T-helper 17 cell (primary cell): ENCODE data around the gene TMEM145. TPM values are rescaled to one million over a fixed set of nuclear protein-coding genes. Genes with fewer than 3 reads are reported as not detected.
A peak's percentile ranks its signal among the peaks of the same experiment; 100 is the strongest.

Experiments
- ATAC-seq: fragments of 150-1000 bp; cut with Tn5 transposase; 2 replicates; pipeline ENCODE4 v1.10.0; 2021; ENCODE audit warnings: mild to moderate bottlenecking, moderate library complexity
- DNase-seq, 3 donors: peaks; one replicate each; pipeline versions ENCODE4 v3.0.0 to v3.0.0-alpha.2; 2020 to 2021
- H3K9me3 ChIP-seq: one replicate; pipeline ENCODE4 v1.7.0; 2013; ENCODE audit warnings: low read length, mild to moderate bottlenecking; ENCODE audit not compliant: control insufficient read depth, poor library complexity, severe bottlenecking
- H3K27ac Mint-ChIP-seq: one replicate; pipeline ENCODE4 v1.8.0; 2022; ENCODE audit warnings: mild to moderate bottlenecking, moderate library complexity, mixed read lengths
- H3K27me3 Mint-ChIP-seq: one replicate; pipeline ENCODE4 v1.8.0; 2022; ENCODE audit warnings: mixed read lengths
- H3K36me3 Mint-ChIP-seq: one replicate; pipeline ENCODE4 v1.8.0; 2022; ENCODE audit warnings: low read depth, mixed read lengths
- H3K4me1 Mint-ChIP-seq: one replicate; pipeline ENCODE4 v1.8.0; 2022; ENCODE audit warnings: mild to moderate bottlenecking, mixed read lengths
- H3K4me3 Mint-ChIP-seq: one replicate; pipeline ENCODE4 v1.8.0; 2022; ENCODE audit warnings: mild to moderate bottlenecking, moderate library complexity, mixed read lengths
- total RNA-seq, 4 donors: library from RNA in 2 of 4; stranded (reverse) in 2 of 4; gene quantifications; one replicate each; pipeline ENCODE4 v1.2.3 and lab custom pipeline; 2022 to 2026

TMEM145 gene
- total RNA-seq, 2 donors from 2014 or later = not detected

DNA sequence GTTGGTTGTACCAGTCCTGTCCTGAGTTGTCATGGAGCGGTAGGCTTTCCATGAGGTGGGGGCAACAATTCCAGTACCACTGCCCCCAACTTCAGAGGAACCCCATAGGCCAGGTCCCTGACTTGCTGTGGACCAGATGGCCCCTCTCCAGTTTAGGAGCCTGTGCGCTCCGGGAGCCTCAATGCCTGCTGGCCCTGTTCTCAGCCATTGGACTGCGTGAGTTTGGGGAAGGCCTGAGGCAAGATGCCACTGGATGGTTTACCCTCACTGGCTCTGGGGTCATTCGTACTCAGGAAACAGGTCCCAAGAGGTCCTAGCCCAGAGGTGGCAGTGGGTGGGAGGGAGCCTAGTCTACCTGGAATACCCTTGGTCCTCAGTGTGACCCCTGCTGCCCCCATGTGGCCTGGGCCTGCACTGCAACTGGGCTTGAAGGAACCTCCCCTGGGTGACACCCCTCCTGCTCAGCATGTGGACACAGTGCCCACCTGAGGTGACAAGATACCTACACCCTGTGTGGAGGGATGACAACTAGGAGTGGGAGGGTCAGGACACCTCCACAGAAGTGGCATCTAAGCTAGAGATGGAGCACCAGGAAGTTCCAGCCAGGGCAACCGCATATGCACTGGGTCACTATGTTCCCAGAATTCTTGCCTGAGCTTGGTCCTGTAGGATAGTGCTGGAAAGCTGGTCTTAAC lies 17.1 kb upstream of the TMEM145 start:
- peak; percentile 74 to 95 (median 76) for DNase-seq
- Mint-ChIP-seq H3K4me1 (peaks cover 13% of the 10 kb centered on the region), H3K27ac (peak overlapping the region; percentile 83)

DNA sequence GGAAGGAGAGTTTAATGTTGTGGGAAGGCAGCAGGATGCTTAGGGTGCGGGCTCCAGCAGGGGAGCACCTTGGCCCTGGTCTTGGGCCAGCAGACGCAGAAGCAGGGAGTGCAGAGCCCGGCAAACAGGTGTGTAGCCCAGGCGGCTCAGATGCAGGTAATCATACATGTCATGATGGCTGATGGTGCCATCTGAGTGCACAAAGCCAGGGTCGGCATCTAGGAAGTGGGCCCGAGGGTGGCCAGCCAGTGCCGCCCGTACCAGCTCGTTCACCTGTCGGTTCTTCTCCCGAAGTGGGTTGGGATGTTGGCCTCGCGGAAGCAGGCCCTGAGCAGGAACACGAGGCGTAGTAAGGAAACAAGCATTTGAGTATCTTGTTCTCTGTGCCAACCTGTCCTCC lies 16.1 kb upstream of the TMEM145 start:
- Mint-ChIP-seq H3K4me1 (peaks cover 9% of the 10 kb centered on the region), H3K36me3 (peaks cover 2% of the 10 kb centered on the region), H3K4me3 (no peak overlapping the region), H3K27me3 (no peaks in the 10 kb centered on the region), H3K27ac (peak overlapping the region; percentile 83)
- ATAC-seq (no peak), DNase-seq (no peak)
- no peaks in the 10 kb centered on the region for H3K9me3 ChIP-seq

More for the DNA sequence above, 17.1 kb upstream of the TMEM145 start:
- peak; percentile 87 for ATAC-seq
- H3K36me3 Mint-ChIP-seq = peaks cover 6% of the 10 kb centered on the region
- no peak overlapping the region for H3K4me3 Mint-ChIP-seq
- no peaks in the 10 kb centered on the region for H3K9me3 ChIP-seq
- no peaks in the 10 kb centered on the region for H3K27me3 Mint-ChIP-seq

DNA sequence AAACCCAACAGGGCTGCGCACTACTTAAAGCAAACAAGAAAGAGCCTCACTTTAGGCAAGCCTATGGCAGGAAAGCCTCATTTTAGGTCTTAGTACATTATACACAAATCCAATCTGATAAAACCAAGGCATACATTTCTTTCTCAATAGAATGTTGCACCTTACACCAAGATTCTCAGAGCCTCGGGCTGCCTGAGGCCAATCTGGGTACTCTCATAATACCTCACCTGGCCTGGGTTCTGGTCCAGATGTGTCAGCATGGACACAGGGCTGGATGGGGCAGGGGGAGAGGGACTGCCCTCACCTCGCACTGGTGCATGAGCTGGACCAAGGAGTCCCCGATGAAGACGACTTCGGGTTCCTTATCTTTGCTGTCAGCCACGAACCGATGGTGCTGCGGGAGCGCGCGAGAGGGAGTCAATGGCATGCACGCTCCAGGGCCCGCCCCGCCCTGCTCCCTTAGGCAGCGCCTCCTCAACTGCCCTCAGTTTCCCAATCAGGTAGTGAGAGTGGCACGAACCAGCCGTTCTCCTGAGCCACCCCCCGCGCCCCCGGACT lies 11.4 kb upstream of the TMEM145 start, which contains the start of gene PRR19:
TSS of gene PRR19 (plus strand) at position 487 of the 558 bp plus-strand sequence. CDS start 7,453 bp downstream, outside the sequence.
- Mint-ChIP-seq H3K27ac (peak within 1 kb of the TSS; percentile 88), H3K27me3 (no peaks in the 10 kb centered on the region), H3K36me3 (no peaks in the 10 kb centered on the region), H3K4me1 (peaks cover 14% of the 10 kb centered on the region), H3K4me3 (peak within 1 kb of the TSS; percentile 91)
- no peaks in the 10 kb centered on the region for H3K9me3 ChIP-seq
- peak; percentile 16 for ATAC-seq
- DNase-seq = no peak

DNA sequence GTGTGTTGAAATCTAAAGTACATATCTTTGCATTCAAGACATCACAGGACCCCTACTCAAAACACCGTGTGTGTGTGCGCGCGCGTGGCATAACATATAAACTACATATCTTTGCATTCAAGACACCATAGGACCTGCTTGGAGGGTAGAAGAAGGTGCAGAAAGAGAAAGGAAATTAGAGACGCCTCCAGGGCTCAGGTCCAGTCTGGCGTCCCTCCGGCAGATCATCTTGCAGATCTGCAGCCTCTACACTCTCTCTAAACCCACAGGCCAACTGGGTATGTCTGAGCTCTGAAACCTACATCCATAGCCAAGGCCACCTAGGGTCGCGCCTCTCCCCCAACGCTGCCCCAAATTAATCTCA lies 10.0 kb upstream of the TMEM145 start:
- DNase-seq (no peak), ATAC-seq (no peak)
- H3K9me3 ChIP-seq = no peaks in the 10 kb centered on the region
- Mint-ChIP-seq H3K36me3 (peaks cover 1% of the 10 kb centered on the region), H3K27ac (peak overlapping the region; percentile 88), H3K4me1 (peaks cover 14% of the 10 kb centered on the region), H3K4me3 (peak overlapping the region; percentile 91), H3K27me3 (no peaks in the 10 kb centered on the region)

DNA sequence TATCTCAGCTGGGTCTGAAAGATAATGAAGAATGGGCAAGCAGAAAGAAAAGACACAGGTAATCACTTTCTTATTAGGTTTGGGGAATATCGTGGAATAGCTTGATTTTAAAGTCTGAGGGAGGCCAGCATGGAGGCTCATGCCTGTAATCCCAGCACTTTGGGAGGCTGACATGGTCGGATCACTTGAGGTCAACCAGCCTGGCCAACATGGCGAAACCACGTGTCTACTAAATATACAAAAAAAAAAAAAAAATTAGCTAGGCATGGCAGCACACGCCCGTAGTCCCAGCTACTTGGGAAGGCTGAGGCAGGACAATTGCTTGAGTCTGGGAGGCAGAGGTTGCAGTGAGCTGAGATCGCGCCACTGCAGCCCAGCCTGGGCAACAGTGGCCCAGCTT lies 9.2 kb upstream of the TMEM145 start:
- H3K9me3 ChIP-seq = no peaks in the 10 kb centered on the region
- Mint-ChIP-seq H3K4me3 (peak overlapping the region; percentile 36), H3K27ac (peak overlapping the region; percentile 82), H3K27me3 (no peaks in the 10 kb centered on the region), H3K4me1 (peaks cover 14% of the 10 kb centered on the region), H3K36me3 (peaks cover 2% of the 10 kb centered on the region)
- no peak for DNase-seq
- ATAC-seq = no peak

DNA sequence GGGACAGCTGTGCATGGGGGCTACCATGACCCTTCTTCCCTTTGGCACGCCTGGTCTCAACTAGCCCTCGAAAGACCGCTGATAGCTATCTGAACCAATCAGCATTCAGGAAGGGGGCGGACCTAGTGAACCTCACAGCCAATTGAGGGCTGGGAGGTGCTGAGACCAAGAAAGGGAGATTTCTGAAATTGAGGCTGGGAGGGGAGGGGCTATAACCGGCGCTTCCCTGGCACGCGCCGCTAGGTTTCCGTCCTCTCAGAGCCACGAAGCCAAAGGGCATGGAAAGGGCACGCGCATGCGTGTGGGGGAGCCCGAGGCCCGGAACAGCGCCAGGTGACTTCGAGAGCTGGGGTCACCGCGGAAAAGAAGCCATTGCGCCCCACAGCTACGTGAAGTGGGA lies 6.5 kb upstream of the TMEM145 start:
- H3K27me3 Mint-ChIP-seq = peaks cover 9% of the 10 kb centered on the region
- no peak overlapping the region for H3K27ac Mint-ChIP-seq
- DNase-seq = no peak
- H3K4me3 Mint-ChIP-seq = no peak overlapping the region
- H3K4me1 Mint-ChIP-seq = peaks cover 10% of the 10 kb centered on the region
- peaks cover 2% of the 10 kb centered on the region for H3K36me3 Mint-ChIP-seq
- H3K9me3 ChIP-seq = no peaks in the 10 kb centered on the region
- no peak for ATAC-seq

DNA sequence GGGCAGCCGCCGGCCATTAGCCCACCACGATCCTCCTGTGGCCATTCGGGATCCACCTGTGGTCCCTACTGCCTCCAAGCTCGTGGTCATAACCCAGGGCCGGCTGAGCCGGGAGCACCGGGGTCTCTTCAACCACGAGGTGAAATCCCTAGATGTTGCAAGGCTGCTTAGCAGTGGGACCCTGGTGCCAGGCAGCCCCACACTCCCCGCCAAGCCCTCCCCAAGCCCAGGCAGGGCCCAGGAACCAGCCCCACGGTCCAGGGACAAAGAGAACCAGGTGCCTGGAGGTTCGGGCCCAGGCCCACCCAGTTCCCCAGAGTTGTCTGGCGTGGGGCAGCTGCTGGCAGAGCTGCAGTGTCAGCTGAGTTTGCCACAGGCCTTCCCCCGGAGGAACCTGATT lies 3.4 kb upstream of the TMEM145 start:
- no peak overlapping the region for H3K4me3 Mint-ChIP-seq
- no peak overlapping the region for H3K27ac Mint-ChIP-seq
- peaks cover 35% of the 10 kb centered on the region for H3K27me3 Mint-ChIP-seq
- peaks cover 2% of the 10 kb centered on the region for H3K36me3 Mint-ChIP-seq
- H3K4me1 Mint-ChIP-seq = peaks cover 7% of the 10 kb centered on the region
- no peak for DNase-seq
- no peaks in the 10 kb centered on the region for H3K9me3 ChIP-seq
- no peak for ATAC-seq

DNA sequence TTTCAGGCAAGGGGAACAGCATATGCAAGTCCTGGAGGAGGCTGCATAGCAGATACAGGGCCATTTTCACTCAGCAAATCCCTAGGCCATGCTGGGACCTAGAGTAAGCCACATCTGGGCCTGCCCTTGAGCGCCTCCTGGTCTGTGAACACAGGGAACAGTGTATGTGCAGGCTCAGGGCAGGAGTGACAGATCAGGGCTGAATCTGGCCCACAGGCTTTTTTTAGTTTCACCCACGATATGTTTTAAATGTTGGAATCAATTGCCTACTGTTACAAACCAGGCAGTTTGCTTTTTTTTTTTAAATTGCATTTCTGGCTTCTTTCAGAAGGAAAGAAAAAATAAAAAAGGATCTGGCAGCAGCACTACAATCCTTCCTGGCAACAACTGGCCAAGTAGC lies 1.5 kb upstream of the TMEM145 start:
- H3K36me3 Mint-ChIP-seq = peaks cover 4% of the 10 kb centered on the region
- H3K9me3 ChIP-seq = no peaks in the 10 kb centered on the region
- ATAC-seq = no peak
- H3K27ac Mint-ChIP-seq = no peak overlapping the region
- H3K4me3 Mint-ChIP-seq = no peak overlapping the region
- peaks cover 41% of the 10 kb centered on the region for H3K27me3 Mint-ChIP-seq
- peaks cover 7% of the 10 kb centered on the region for H3K4me1 Mint-ChIP-seq
- DNase-seq = no peak

DNA sequence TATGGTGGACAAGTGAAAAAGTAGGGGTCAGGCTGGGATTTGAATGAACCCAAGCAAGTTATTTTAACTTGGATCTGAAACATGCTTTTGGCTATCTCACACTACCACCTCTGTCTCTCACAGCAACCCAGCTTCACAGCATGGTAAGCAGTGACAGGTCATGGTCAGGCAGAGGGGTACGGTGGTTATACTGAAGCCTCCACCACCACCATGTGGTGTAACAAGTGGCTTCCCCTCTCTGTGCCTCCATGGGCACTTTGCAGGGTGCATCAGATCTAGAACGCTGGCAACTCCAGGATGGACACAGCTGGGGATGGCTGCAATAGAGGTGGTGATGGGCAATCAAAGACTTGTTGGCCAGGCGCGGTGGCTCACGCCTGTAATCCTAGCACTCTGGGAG lies 739 bp upstream of the TMEM145 start:
- H3K4me3 Mint-ChIP-seq = peak overlapping the region; percentile 82

DNA sequence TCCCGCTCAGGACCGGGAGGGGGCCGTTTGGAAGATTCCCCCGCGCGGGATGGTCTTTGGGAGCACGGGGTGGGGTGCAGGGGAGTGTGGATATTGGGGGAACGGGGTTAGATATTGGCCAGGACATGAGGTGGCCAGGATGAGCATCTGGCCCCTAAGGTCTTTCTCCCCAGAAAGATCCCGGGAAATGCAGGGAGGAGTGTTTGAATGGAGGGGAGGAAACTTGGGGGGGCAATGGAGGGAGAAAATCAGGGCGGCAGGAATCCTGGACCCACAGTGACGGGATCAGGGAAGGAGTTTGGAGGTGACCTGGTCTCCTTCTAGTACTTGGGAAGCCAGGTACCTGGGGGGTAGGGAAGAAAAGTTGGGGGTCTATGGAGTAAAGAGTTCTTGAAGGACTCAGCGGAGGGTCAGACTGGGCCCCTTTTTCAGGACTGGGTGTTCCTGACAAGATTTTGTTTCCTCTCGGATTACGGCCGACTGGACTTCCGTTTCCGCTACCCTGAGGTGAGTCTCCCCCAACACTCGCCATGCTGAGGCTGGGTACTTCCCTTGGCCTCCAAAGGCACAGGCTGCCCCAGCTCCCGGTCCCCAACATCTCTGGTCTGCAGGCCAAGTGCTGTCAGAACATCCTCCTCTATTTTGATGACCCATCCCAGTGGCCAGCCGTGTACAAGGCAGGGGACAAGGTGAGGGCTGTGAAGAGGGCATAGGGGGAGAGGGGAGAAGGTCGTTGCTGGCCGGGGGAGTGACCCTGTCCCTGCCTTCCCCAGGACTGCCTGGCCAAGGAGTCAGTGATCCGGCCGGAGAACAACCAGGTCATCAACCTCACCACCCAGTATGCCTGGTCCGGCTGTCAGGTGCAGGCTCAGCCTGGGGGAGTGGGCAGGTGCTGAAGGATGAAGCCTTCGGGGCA lies 989 bp downstream of the TMEM145 start:
- peak overlapping the region; percentile 82 for H3K4me3 Mint-ChIP-seq
- DNase-seq = no peak
- peaks cover 15% of the 10 kb centered on the region for H3K4me1 Mint-ChIP-seq
- no peak for ATAC-seq
- H3K27ac Mint-ChIP-seq = no peak overlapping the region
- peaks cover 2% of the 10 kb centered on the region for H3K36me3 Mint-ChIP-seq
- no peaks in the 10 kb centered on the region for H3K9me3 ChIP-seq
- peaks cover 41% of the 10 kb centered on the region for H3K27me3 Mint-ChIP-seq

More for the DNA sequence above, 739 bp upstream of the TMEM145 start:
- DNase-seq (no peak), ATAC-seq (no peak)
- H3K27ac Mint-ChIP-seq = no peak overlapping the region
- no peaks in the 10 kb centered on the region for H3K9me3 ChIP-seq
- peaks cover 13% of the 10 kb centered on the region for H3K4me1 Mint-ChIP-seq
- H3K36me3 Mint-ChIP-seq = peaks cover 4% of the 10 kb centered on the region
- H3K27me3 Mint-ChIP-seq = peaks cover 41% of the 10 kb centered on the region

DNA sequence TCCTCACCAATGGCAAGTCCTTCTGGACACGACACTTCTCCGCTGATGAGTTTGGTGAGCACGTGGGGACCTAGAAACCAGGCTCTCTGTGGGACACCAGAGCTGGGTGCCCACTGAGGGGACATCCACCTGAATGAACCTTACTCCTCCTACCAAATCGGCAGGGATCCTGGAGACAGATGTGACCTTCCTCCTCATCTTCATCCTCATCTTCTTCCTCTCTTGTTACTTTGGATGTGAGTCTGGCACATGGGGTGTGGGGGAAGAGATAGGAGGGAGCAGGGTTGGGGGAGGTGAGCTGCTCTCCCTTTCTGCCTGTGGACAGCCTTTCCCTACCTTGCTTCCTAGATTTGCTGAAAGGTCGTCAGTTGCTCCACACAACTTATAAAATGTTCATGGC lies 1.9 kb downstream of the TMEM145 start:
- ATAC-seq = no peak
- H3K27ac Mint-ChIP-seq = no peak overlapping the region
- H3K27me3 Mint-ChIP-seq = peaks cover 41% of the 10 kb centered on the region
- H3K9me3 ChIP-seq = no peaks in the 10 kb centered on the region
- no peak overlapping the region for H3K4me3 Mint-ChIP-seq
- DNase-seq = no peak
- H3K36me3 Mint-ChIP-seq = peaks cover 2% of the 10 kb centered on the region
- peaks cover 15% of the 10 kb centered on the region for H3K4me1 Mint-ChIP-seq

DNA sequence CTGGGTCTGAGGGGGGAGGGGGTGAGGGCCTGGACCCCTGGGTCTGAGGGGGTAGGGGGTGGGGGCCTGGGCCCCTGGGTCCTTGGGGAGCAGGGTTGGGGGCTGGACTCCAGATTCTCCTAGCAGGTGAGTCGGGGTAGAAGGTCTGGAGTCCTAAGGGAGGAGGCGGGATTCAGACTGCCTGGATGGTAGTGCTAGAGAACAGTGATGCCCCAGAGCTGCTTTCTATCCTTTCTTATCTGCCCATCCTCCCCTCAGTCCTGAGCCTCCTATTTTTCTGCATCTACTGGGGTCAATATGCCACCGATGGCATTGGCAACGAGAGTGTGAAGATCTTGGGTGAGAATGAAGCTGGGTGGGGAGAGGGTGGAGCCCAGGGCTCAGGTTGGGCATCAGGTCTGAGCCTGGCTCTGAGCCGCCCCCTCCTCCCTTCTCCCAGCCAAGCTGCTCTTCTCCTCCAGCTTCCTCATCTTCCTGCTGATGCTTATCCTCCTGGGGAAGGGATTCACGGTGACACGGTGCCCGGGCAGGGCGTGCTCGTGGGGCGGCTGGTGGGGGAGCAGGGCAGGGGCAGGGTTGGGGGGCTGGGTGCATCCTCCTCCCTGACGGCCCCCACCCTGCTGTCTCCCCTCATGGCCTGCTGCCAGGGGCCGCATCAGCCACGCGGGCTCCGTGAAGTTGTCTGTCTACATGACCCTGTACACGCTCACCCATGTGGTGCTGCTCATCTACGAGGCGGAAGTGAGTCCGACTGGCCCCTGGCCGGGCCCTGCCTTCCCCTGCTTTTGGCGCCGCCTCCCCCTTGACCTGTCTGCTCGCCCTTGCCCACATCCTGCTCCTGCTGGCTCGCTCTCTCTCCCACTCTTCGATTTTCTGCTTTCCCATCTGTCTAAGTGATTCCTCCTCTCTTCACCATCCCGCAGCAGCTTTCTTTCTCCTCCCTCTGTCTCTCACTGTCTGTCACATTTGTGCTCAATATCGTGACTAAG lies 3.4 kb downstream of the TMEM145 start:
- H3K27ac Mint-ChIP-seq = no peak overlapping the region
- peaks cover 32% of the 10 kb centered on the region for H3K27me3 Mint-ChIP-seq
- DNase-seq (no peak), ATAC-seq (no peak)
- H3K4me3 Mint-ChIP-seq = no peak overlapping the region
- peaks cover 15% of the 10 kb centered on the region for H3K4me1 Mint-ChIP-seq
- no peaks in the 10 kb centered on the region for H3K9me3 ChIP-seq
- H3K36me3 Mint-ChIP-seq = peaks cover 2% of the 10 kb centered on the region
